HG03432 (cell line): ENCODE results near the gene SLC9B2.
"Not testable (repeated sequence)": the region's sequence is repeated elsewhere in the genome, so short reads cannot be mapped to it uniquely, and the experiment has no call there.

Source experiments
- ATAC-seq: cut with Tn5 transposase; IDR thresholded peaks from one replicate; pipeline ENCODE4 v1.9.1; 2021; ENCODE audit warnings: mild to moderate bottlenecking, moderate library complexity; ENCODE audit not compliant: unreplicated experiment

The SLC9B2 gene

DNA sequence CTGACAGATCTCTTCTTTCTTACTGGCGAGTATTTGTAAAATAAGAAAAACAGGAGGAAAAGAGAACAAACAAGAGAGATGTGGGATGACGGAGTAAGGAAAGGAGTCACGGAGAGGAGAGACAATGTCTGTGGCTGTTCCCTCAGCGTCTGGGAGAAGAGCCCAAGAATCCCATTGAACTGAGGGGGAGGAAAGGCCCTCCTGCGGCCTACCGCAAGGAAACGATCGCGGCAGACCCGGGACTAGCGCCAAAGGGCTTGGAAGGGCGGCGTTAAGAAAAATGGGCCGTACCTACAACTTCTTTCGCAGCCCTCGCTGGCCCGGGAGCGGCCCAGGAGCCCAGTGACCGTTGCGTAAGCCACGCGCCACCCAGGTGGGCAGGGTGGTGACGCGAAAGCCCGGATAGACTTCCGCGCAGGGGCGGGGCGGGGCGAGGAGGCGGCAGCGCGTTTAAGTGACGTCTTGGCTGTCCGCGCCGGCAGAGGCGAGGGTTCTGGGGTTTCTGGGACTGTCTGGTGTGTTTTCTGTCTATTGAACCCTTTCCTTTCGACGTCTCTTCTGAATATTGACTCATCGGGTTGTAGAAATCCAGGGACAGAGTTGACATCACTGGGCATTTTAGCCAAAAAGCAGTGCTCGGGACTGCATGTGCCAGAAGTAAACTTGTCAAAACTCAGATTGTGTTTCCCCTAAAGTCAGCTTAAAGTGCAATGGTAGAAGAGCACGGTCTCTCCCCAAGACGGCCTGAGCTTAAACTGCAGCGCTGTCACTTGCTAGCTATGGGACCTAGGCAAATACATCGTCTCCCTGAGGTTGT, 57.0 kb downstream of the SLC9B2 start, which contains the start of gene SLC9B1:
Gene SLC9B1 (minus strand): TSS at position 398 of the 817 bp plus-strand sequence. CDS start 27,994 bp downstream, outside the sequence.
- peak; percentile 100 for ATAC-seq

DNA sequence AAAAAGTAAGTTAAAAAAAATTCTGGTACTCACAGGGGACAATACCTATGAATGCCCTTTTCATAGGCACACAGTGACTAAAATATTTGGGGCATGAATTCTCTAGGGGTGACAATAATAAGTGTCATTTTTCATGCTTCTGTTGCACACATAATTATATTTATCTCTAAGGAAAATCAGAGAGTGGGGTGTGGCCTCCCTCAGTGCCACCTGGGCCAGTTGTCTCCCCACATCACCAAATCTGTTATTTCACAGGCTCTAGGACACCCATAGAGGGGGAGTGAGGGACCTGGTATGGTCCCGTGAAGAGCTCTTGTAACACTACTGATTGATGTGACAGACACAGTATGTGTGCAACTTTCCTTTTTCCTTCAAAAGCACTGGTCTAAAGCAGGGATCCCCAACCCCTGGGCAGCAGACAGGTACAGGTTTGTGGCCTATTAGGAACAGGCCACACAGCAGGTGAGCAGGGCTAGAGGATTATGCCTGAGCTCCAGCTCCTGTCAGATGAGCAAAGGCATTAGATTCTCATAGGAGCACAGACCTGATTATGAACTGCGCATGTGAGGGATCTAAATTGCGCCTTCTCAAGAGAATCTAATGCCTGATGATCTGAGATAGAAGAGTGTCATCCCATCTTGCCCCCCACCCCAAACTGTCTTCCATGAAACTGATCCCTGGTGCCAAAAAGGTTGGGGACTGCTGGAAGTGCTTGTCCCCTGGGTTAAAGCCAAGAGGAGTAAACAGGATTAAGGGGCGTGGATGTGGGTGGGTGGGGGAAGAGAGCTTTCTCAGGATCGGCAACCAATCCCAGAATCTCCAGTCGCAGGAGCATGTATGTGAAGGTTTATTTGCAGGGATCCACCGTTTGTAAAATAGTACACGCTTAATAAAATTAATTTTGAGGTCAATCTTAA, 57.9 kb downstream of the SLC9B2 start:
- ATAC-seq, result no peak

DNA sequence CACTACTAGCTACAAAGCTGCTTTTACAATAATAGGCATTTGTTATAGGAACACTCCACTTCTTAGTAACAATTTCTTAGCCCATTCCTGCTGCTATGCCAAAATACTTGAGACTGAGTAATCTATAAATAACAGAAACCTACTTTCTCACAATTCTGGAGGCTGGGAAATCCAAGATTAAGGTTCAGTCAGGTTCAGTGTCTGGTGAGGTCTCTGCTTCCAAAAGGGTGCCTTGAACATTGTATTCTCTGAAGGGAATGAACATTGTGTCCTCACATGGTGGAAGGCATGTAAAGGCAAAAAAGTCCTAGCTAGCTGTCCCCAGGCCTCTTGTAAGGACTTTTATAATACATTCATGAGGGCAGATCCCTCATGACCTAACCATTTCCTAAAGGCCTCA, 64.0 kb downstream of the SLC9B2 start:
- ATAC-seq, result no peak

DNA sequence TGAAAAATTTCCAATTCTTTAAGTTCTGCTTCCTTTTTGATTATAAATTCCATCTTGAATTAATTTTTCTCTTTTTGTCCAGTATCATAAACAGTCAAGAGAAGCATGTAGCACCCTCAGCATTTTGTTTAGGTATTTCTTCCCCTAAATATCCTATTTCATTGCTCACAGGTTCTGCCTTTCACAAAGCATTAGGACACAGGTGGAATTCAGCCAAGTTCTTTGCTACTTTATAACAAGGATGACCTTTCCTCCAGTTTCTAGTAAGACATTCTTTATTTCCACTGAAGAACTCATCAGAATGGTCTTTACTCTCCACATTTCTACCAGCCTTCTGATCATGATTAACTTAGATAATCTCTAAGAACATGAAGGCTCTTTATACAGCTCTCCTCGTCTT, 64.5 kb downstream of the SLC9B2 start:
- ATAC-seq, result no peak

DNA sequence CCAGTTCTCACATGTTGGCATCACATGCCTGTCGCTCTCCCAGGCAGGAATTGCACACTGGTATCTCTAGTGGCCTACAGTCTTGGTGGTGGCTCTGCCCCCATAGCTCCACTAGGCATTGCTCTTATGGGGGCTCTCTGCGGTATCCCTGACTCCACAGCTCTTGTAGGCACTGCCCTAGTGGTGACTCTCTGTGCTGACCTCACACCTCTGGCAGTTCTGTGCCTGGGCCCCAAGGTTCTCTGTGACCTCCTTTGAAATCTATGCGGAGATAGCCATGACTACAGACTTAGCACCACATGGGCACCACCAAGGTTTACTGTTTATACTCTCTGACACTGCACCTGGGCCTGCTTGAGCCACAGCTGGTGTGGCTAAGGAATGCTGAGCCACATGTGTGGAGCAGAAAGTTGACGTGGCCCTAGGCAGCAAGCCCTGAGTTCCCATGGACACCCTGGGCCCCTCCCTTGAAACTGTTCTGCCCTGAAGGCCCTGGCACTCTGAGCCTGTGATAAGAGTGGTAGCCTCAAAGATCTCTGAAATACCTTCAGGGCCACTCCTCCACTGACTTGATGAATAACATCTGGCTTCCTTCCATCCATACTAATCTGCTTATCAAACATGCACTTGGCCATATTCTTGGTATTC, 65.1 kb downstream of the SLC9B2 start:
- no peak for ATAC-seq

DNA sequence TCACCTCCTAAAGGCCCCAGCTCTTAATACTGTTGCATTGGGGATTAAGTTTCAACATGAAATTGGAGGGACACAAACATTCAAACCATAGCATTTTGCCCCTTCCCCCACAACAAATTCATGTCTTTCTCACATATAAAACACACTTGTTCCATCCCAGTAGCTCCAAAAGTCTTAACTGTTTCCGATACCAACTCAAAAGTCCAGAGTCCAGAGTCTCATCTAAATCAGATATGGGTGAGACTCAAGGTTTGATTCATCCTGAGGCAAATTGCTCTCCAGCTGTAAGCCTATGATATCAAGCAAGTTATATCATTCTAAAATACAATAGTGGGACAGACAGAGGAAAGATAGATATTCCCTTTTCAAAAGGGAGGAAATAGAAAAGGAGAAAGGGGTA, 65.8 kb downstream of the SLC9B2 start:
- ATAC-seq, result no peak

DNA sequence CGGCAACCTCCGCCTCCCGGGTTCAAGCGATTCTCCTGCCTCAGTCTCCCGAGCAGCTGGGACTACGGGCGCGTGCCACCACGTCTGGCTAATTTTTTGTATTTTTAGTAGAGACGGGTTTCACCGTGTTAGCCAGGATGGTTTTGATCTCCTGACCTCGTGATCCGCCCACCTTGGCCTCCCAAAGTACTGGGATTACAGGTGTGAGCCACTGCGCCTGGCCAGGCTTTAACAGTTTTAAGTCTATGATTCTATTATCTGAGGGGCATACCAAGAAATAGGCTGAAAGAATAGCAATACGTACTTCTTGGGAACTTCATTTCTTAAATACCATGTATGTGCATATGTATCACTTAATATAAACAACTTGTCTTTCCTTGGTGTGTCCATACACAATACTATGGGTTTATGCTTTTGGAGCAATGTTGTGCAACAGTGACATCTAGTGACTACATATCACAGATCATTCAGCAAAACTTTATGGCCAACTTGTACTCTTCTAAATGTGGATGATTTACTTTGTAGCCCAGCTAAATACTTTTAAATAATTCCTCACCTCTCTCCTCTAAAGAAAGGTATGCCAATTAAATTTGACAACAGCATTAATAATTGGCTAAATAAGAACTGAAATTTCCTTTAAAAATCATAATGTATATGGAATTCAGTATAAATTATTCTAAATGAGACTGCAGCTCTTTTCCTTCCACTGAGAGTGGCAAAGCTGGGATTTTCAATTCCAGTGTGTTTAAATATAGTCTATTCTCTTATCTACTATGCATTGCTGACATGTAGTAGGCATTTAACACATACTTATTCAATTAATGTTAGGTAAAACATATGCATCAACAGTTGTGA, 67.5 kb downstream of the SLC9B2 start:
- ATAC-seq, result peak; percentile 88

DNA sequence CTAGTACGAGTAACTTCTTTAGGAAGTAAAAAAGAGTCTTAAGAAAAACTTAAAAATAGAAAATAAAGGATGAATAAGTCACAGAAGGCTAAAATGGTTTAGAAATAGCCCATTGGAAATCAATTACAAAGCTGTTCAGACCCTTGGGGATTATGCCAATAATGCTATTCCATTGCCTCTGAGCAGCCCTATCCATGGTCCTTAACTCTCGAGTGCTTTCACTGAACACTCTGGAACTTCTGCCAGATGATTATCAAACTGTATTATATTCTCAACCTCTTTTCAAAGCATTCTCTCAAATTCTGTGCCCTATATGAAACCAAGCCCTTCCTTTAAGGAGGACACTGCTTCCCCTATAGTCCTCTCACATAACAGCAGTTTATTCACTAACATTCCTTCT, 74.0 kb downstream of the SLC9B2 start:
- ATAC-seq, result no peak

DNA sequence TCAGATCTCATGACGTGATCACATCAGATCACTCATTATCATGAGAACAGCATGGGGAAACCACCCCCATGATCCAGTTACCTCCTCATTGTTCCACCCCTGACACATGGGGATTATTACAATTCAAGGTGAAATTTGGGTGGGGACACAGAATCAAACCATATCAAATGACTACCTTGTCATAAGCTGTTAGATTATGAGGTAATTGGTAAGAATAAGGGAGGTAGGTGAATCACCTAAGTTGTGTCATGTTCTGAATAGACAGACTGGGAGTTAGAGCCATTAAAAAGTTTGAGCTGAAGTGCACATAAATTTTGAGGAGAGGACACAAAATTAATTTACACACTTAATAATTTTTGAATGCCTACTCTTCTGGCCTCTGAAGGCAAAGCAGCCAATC, 81.8 kb downstream of the SLC9B2 start:
- no peak for ATAC-seq

DNA sequence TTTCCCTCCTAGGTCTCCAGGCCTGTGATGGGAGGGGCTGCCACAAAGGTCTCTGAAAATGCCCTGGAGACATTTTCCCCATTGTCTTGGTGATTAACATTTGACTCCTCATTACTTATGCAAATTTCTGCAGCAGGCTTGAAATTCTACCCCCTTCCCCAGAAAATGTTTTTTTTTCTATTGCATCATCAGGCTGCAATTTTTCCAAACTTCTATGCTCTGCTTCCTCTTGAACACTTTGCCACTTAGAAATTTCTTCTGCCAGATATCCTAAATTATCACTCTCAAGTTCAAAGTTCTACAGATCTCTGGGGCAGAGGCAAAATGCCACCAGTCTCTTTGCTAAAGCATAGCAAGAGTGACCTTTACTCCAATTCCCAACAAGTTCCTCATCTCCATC, 82.6 kb downstream of the SLC9B2 start:
- ATAC-seq, result not testable (repeated sequence)

DNA sequence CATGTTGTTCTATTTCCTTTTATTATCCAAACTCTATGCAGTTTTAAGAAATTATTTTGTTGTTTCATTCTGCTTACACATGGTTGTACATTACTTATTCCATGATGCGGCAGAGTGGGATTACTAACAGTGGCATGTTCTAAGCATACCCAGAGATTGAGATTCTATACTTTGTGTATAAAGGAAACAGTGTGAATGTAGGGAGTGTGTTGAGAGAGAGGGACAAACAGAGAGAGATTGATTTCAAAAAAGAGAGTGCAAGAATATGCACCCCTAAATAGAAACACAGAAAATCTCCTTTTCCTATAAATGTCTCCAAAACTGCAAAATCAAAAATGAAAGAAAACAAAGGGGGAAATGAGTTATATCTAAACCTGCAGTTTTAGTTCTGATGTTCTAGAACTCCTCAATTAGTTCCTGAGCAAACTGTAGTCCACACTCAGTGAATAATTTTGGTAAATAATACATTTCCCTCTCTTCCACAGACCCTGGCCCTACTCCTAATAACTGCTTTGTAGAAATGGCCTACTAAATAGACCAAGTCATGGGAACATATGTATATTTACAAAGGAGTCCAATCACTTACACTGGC, 88.0 kb downstream of the SLC9B2 start:
- peak; percentile 54 for ATAC-seq

DNA sequence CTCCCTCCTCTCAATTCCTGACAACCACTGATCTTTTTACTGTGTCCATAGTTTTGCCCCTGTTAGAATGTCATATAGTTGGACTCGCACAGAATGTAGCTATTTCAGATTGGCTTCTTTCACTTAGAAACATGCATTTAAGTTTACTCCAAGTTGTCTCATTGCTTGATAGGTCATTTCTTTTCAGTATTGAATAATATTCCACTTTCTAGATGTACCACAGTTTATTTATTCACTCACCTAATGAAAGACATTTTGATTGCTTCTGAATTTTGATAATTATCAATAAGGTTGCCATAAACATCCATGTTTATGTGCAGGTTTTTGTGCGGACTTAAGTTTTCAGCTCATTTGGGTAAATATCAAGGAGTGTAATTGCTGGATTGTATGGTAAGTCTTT, 95.6 kb downstream of the SLC9B2 start:
- no peak for ATAC-seq
